ENCODE measurements around the gene SLC14A1. TPM values are rescaled to one million over a fixed set of nuclear protein-coding genes. Genes with fewer than 3 reads are reported as not detected.

SLC14A1 gene
- total and polyA plus RNA-seq, 2 of the 8 experiments (the other 6 are each of a cell fraction or from before 2014, with no cell fraction given) = 0.18 TPM; not detected in 1

GRCh38 chr18:45765796-45766195 is 41.8 kb downstream of the SLC14A1 start:
- no peaks in the 10 kb centered on the region for H3K27me3 ChIP-seq (replicated peaks in 1 of 4; ENCODE audit: control insufficient read depth in 3 of 4, extremely low read depth in 1 of 4, insufficient read depth in 3 of 4, low read length in 3 of 4)
- no peaks in the 10 kb centered on the region for H3K23me2 ChIP-seq (ENCODE audit: low read depth, low read length)
- no peak overlapping the region for H3K4me2 ChIP-seq (ENCODE audit: insufficient read depth in 1 of 2, low read depth in 2 of 2, low read length in 2 of 2)
- no peaks in the 10 kb centered on the region for H3K79me1 ChIP-seq (ENCODE audit: low read depth, low read length)
- H3K27ac ChIP-seq (ENCODE audit: low read depth, low read length) = no peak overlapping the region
- no peak overlapping the region for H3K4ac ChIP-seq (replicated peaks; ENCODE audit: insufficient read length, low read depth, low read length)
- ChIA-PET POLR2A (ENCODE audit: partially characterized antibody) (no interaction called here), CTCF (ENCODE audit: partially characterized antibody) (interaction anchor here (1.1 to 2.8 kb wide), 2 partner anchors 10 to 20 kb away, joined by 3 to 20 read pairs; no protein-coding TSS in a partner anchor)
- H4K5ac ChIP-seq (ENCODE audit: insufficient read length, low read depth, low read length) = no peak overlapping the region
- H2AK5ac ChIP-seq (ENCODE audit: low read depth, low read length) = no peak overlapping the region
- H3K4me1 ChIP-seq (replicated peaks in 1 of 4; ENCODE audit: control insufficient read depth in 3 of 4, insufficient read depth in 4 of 4, low read length in 3 of 4) = peaks cover 0 to 5% (median 2%) of the 10 kb centered on the region in 4 experiments; a peak in 4 of 7 replicates
- H3K18ac ChIP-seq (ENCODE audit: extremely low read depth, low read length) = no peak overlapping the region
- no peaks in the 10 kb centered on the region for H3K9me3 ChIP-seq (ENCODE audit: insufficient read depth in 2 of 2, low read depth in 1 of 2, low read length in 1 of 2)
- TF ChIP-seq KDM4A (IDR thresholded peaks at IDR 0.05; ENCODE audit: low read depth, low read length, severe bottlenecking) (no peak), POU5F1 (IDR thresholded peaks at IDR 0.05; ENCODE audit: low read depth, low read length) (no peak), RXRA (IDR thresholded peaks at IDR 0.05; ENCODE audit: insufficient read depth, low read depth, low read length) (no peak), KDM1A (IDR thresholded peaks at IDR 0.05; ENCODE audit: borderline replicate concordance, low read length) (no peak), RFX5 (IDR thresholded peaks at IDR 0.05; ENCODE audit: borderline replicate concordance, low read depth, low read length) (no peak), NANOG (IDR thresholded peaks at IDR 0.05; ENCODE audit: insufficient read depth, low read depth, low read length, poor library complexity, severe bottlenecking) (no peak), ATF3 (IDR thresholded peaks at IDR 0.05; ENCODE audit: insufficient read depth, low read depth, low read length) (no peak), RAD21 (IDR thresholded peaks at IDR 0.05 in 1 of 2, conservative IDR thresholded peaks at IDR 0.05 in 1 of 2; ENCODE audit: low read depth in 2 of 2, low read length in 2 of 2) (no peak)
- TF ChIP-seq, protein P1, sequence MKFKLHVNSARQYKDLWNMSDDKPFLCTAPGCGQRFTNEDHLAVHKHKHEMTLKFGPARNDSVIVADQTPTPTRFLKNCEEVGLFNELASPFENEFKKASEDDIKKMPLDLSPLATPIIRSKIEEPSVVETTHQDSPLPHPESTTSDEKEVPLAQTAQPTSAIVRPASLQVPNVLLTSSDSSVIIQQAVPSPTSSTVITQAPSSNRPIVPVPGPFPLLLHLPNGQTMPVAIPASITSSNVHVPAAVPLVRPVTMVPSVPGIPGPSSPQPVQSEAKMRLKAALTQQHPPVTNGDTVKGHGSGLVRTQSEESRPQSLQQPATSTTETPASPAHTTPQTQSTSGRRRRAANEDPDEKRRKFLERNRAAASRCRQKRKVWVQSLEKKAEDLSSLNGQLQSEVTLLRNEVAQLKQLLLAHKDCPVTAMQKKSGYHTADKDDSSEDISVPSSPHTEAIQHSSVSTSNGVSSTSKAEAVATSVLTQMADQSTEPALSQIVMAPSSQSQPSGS (IDR thresholded peaks at IDR 0.05; ENCODE audit: low read length) = no peak
- H2BK20ac ChIP-seq (ENCODE audit: low read length) = no peak overlapping the region
- H2BK120ac ChIP-seq (replicated peaks; ENCODE audit: low read depth, low read length) = no peak overlapping the region
- H2BK12ac ChIP-seq (ENCODE audit: low read depth, low read length) = no peak overlapping the region
- no peak overlapping the region for H2BK5ac ChIP-seq (ENCODE audit: low read depth, low read length)
- DNase-seq (ENCODE audit: low read depth in 1 of 2, low spot score in 2 of 2) (no peak), FAIRE-seq (no peak)
- 39% methylated on average over 2 of the region's 2 CpGs; no CpG with 5 or more reads in 1 of the 2 experiments for WGBS, 2 experiments (ENCODE audit: extremely low coverage in 1 of 2, insufficient coverage in 1 of 2, insufficient read length in 1 of 2, insufficient replicate concordance in 2 of 2, low coverage in 1 of 2, low lambda C conversion rate in 2 of 2, missing lambda C conversion rate in 1 of 2)
- H4K20me1 ChIP-seq (replicated peaks in 1 of 2; ENCODE audit: control insufficient read depth in 1 of 2, insufficient read depth in 2 of 2, low read length in 2 of 2) = no peaks in the 10 kb centered on the region
- no peak overlapping the region for H4K91ac ChIP-seq (replicated peaks; ENCODE audit: insufficient read length, low read length)
- no peak overlapping the region for H3K23ac ChIP-seq (ENCODE audit: insufficient read length)
- H2AFZ ChIP-seq (ENCODE audit: low read length) = no peak overlapping the region
- H4K8ac ChIP-seq (ENCODE audit: extremely low read depth, insufficient read depth, low read length) = no peak overlapping the region
- H2BK15ac ChIP-seq (ENCODE audit: low read length) = no peak overlapping the region
- H3K36me3 ChIP-seq (ENCODE audit: control insufficient read depth in 2 of 4, insufficient read depth in 4 of 4, low read length in 3 of 4) = no peaks in the 10 kb centered on the region
- no peaks in the 10 kb centered on the region for H3K79me2 ChIP-seq (ENCODE audit: control insufficient read depth in 1 of 2, insufficient read depth in 2 of 2, low read length in 2 of 2)
- no peak overlapping the region for H3K4me3 ChIP-seq (ENCODE audit: extremely low read depth in 1 of 4, insufficient read depth in 2 of 4, low read depth in 3 of 4, low read length in 4 of 4)
- no peak overlapping the region for H3K14ac ChIP-seq (ENCODE audit: insufficient read length)
- no peak overlapping the region for H3K56ac ChIP-seq (replicated peaks; ENCODE audit: insufficient read length, low read depth, low read length)
- H3K9ac ChIP-seq (replicated peaks in 1 of 4; ENCODE audit: extremely low read depth in 1 of 4, low read depth in 3 of 4, low read length in 3 of 4) = no peak overlapping the region
